Endodermal cell (in vitro differentiated cells): ENCODE data around the gene AK8. TPM values are rescaled to one million over a fixed set of nuclear protein-coding genes. Genes with fewer than 3 reads are reported as not detected.

ENCODE experiments used
- DNase-seq: peaks from one replicate; pipeline ENCODE4 v3.0.0-alpha.2; 2017
- H3K27ac ChIP-seq: 2 replicates; pipeline ENCODE4 v1.5.1; 2013; ENCODE audit warnings: mild to moderate bottlenecking, low read depth, low read length, moderate library complexity
- H3K27me3 ChIP-seq: 2 replicates; pipeline ENCODE4 v1.6.1; 2013; ENCODE audit warnings: mild to moderate bottlenecking, low read length, moderate library complexity; ENCODE audit not compliant: insufficient read depth, control insufficient read depth, poor library complexity, severe bottlenecking
- H3K36me3 ChIP-seq: 2 replicates; pipeline ENCODE4 v1.7.0; 2013; ENCODE audit warnings: mild to moderate bottlenecking, low read length, moderate library complexity; ENCODE audit not compliant: control insufficient read depth, insufficient read depth
- H3K4me1 ChIP-seq: one replicate; pipeline ENCODE4 v1.7.0; 2013; ENCODE audit warnings: low read length; ENCODE audit not compliant: control insufficient read depth, insufficient read depth
- H3K4me3 ChIP-seq: 2 replicates; pipeline ENCODE4 v1.5.1; 2013; ENCODE audit warnings: mild to moderate bottlenecking, low read length, moderate library complexity
- H3K9ac ChIP-seq: 2 replicates; pipeline ENCODE4 v1.6.1; 2013; ENCODE audit warnings: mild to moderate bottlenecking, low read length, moderate library complexity; ENCODE audit not compliant: poor library complexity, severe bottlenecking; ENCODE audit errors: extremely low read depth
- H3K9me3 ChIP-seq: 2 replicates; pipeline ENCODE4 v1.6.1; 2013; ENCODE audit warnings: mild to moderate bottlenecking, low read length, moderate library complexity; ENCODE audit not compliant: control insufficient read depth
- H3K27ac Mint-ChIP-seq: 2 replicates; pipeline ENCODE4 v1.8.0; 2020; ENCODE audit warnings: mixed read lengths
- H3K27me3 Mint-ChIP-seq: 2 replicates; pipeline ENCODE4 v1.8.0; 2021; ENCODE audit warnings: mild to moderate bottlenecking, mixed read lengths; ENCODE audit not compliant: insufficient read depth
- H3K36me3 Mint-ChIP-seq: 2 replicates; pipeline ENCODE4 v1.8.0; 2020; ENCODE audit warnings: low read depth, mixed read lengths
- H3K4me1 Mint-ChIP-seq: 2 replicates; pipeline ENCODE4 v1.8.0; 2020; ENCODE audit warnings: mixed read lengths
- H3K4me3 Mint-ChIP-seq: 2 replicates; pipeline ENCODE4 v1.8.0; 2020; ENCODE audit warnings: mild to moderate bottlenecking, moderate library complexity, mixed read lengths
- H3K9me3 Mint-ChIP-seq: 2 replicates; pipeline ENCODE4 v1.8.0; 2020; ENCODE audit warnings: mild to moderate bottlenecking, mixed read lengths
- CTCF ChIP-seq: fragments of 200-600 bp; sonication (generic); conservative IDR thresholded peaks from 2 replicates; pipeline ENCODE4 v1.5.0; 2021; ENCODE audit warnings: antibody characterized with exemption, mild to moderate bottlenecking
- WGBS, 2 experiments: methylation state at CpG; one replicate each; pipeline versions ENCODE4 v1.1.5 to v1.1.7; 2013; ENCODE audit warnings: missing lambda C conversion rate in 2 of 2, mixed read lengths in 1 of 2; ENCODE audit not compliant: insufficient coverage in 1 of 2, insufficient read length in 1 of 2; 5-methylcytosine and 5-hydroxymethylcytosine counted together
- total RNA-seq, 2 donors: library from RNA; stranded (reverse); fragmentation: NEBNext Ultra II Directional in 1 of 2; extraction: Animal tissue kit (Norgen Biotek cat#: 25700) in 1 of 2; gene quantifications; 2 replicates in 1 of 2; 3 replicates in 1 of 2; pipeline ENCODE4 v1.2.1, GENCODE V29; 2021

AK8 gene
- total RNA-seq, 2 donors from 2014 or later = 1.3 to 2.6 TPM

- whole genome bisulfite sequencing, 2 experiments = 87 to 95% methylated on average over 3 of the region's 3 CpGs
- no peak for TF ChIP-seq CTCF
- H3K36me3 Mint-ChIP-seq = no peaks in the 10 kb centered on the region
These were observed 1.2 kb downstream of the AK8 start for GRCh38 chr9:132876849-132877248.

GRCh38 chr9:132875159-132875558 is 2.9 kb downstream of the AK8 start:
- H3K4me1 ChIP-seq = no peaks in the 10 kb centered on the region
- H3K9ac ChIP-seq = no peak overlapping the region
- no peak for TF ChIP-seq CTCF
- H3K9me3 ChIP-seq = no peaks in the 10 kb centered on the region
- Mint-ChIP-seq H3K27ac (no peak overlapping the region), H3K4me1 (no peaks in the 10 kb centered on the region), H3K27me3 (peaks cover 35% of the 10 kb centered on the region), H3K4me3 (no peak overlapping the region), H3K36me3 (no peaks in the 10 kb centered on the region), H3K9me3 (no peaks in the 10 kb centered on the region)
- DNase-seq = no peak
- H3K36me3 ChIP-seq = no peaks in the 10 kb centered on the region
- no peak overlapping the region for H3K4me3 ChIP-seq
- no peak overlapping the region for H3K27ac ChIP-seq
- H3K27me3 ChIP-seq = peaks cover 24% of the 10 kb centered on the region
- 67 to 87% methylated on average over 3 to 5 of the region's 5 CpGs for WGBS, 2 experiments

More at GRCh38 chr9:132876849-132877248, 1.2 kb downstream of the AK8 start:
- no peak overlapping the region for H3K27ac Mint-ChIP-seq
- Histone ChIP-seq H3K4me3 (no peak overlapping the region), H3K36me3 (no peaks in the 10 kb centered on the region), H3K9me3 (no peaks in the 10 kb centered on the region), H3K4me1 (no peaks in the 10 kb centered on the region), H3K27me3 (peaks cover 24% of the 10 kb centered on the region), H3K27ac (no peak overlapping the region), H3K9ac (no peak overlapping the region)
- no peak for DNase-seq
- peak overlapping the region; percentile 75 for H3K4me3 Mint-ChIP-seq
- H3K9me3 Mint-ChIP-seq = no peaks in the 10 kb centered on the region
- peaks cover 35% of the 10 kb centered on the region for H3K27me3 Mint-ChIP-seq
- no peaks in the 10 kb centered on the region for H3K4me1 Mint-ChIP-seq

GRCh38 chr9:132873403-132873802 is 4.7 kb downstream of the AK8 start:
- H3K9me3 Mint-ChIP-seq = no peaks in the 10 kb centered on the region
- TF ChIP-seq CTCF = no peak
- H3K27me3 Mint-ChIP-seq = peaks cover 31% of the 10 kb centered on the region
- 79 to 92% methylated on average over 5 to 7 of the region's 7 CpGs for WGBS, 2 experiments
- no peaks in the 10 kb centered on the region for H3K36me3 ChIP-seq
- no peak overlapping the region for H3K27ac Mint-ChIP-seq
- H3K9ac ChIP-seq = no peak overlapping the region
- H3K4me1 Mint-ChIP-seq = no peaks in the 10 kb centered on the region
- no peak overlapping the region for H3K27ac ChIP-seq
- H3K4me3 ChIP-seq = no peak overlapping the region
- H3K9me3 ChIP-seq = no peaks in the 10 kb centered on the region
- H3K4me3 Mint-ChIP-seq = no peak overlapping the region
- no peaks in the 10 kb centered on the region for H3K4me1 ChIP-seq
- DNase-seq = no peak
- H3K27me3 ChIP-seq = peaks cover 24% of the 10 kb centered on the region
- H3K36me3 Mint-ChIP-seq = no peaks in the 10 kb centered on the region
